Endothelial cell of umbilical vein (primary cell): Measurements from ENCODE around the gene C1orf159. TPM values are rescaled to one million over a fixed set of nuclear protein-coding genes. Genes with fewer than 3 reads are reported as not detected.

Experiments
- BruUV-seq: library from RNA; stranded (reverse); fragments of 400-500 nt; replicated peaks from 2 replicates; lab custom pipeline; 2021; lab: Mats Ljungman, UMichigan
- CTCF ChIA-PET: fragments of 300-600, 350-600 bp; sonication (Branson Sonifier 250); formaldehyde crosslinking; loops from one replicate; lab custom pipeline; 2021; ENCODE audit warnings: antibody characterized with exemption, inconsistent platforms; lab: Charles Lee
- POLR2A ChIA-PET: fragments of 300-600, 350-600 bp; sonication (Branson Sonifier 250); formaldehyde crosslinking; loops from one replicate; lab custom pipeline; 2021; ENCODE audit warnings: antibody characterized with exemption, inconsistent platforms; lab: Charles Lee
- DNase-seq: peaks from one replicate; pipeline ENCODE4 v3.0.0-alpha.2; 2011; ENCODE audit warnings: low read depth, low spot score
- FAIRE-seq: peaks from 2 replicates; lab custom pipeline; 2011; peaks lifted over from hg19 to GRCh38; lab: Jason Lieb, UNC
- H2AFZ ChIP-seq: 2 replicates; pipeline ENCODE4 v1.6.0; 2012; ENCODE audit warnings: low read depth, low read length, control low read depth, inconsistent platforms
- H3K27ac ChIP-seq: 2 replicates; pipeline ENCODE4 v1.5.1; 2011; ENCODE audit warnings: low read depth, mild to moderate bottlenecking, control low read depth, low read length, moderate library complexity; ENCODE audit not compliant: insufficient read depth
- H3K27me3 ChIP-seq, 2 experiments: 2 replicates each; pipeline versions ENCODE4 v1.6.0 to v1.6.1; 2011; ENCODE audit warnings: low read length in 2 of 2, mixed read lengths in 1 of 2; ENCODE audit not compliant: control insufficient read depth in 2 of 2, insufficient read depth in 2 of 2
- H3K36me3 ChIP-seq, 2 experiments: 2 replicates in 1 of 2; 3 replicates in 1 of 2; pipeline ENCODE4 v1.5.1; 2011; ENCODE audit warnings: low read length in 2 of 2, mild to moderate bottlenecking in 1 of 2, moderate library complexity in 1 of 2; ENCODE audit not compliant: control insufficient read depth in 2 of 2, insufficient read depth in 2 of 2; ENCODE audit errors: extremely low read depth in 1 of 2
- H3K4me1 ChIP-seq: 3 replicates; pipeline ENCODE4 v1.5.1; 2011; ENCODE audit warnings: mild to moderate bottlenecking, low read length; ENCODE audit not compliant: control insufficient read depth, insufficient read depth; ENCODE audit errors: extremely low read depth
- H3K4me2 ChIP-seq: 2 replicates; pipeline ENCODE4 v1.6.1; 2011; ENCODE audit warnings: low read length, control low read depth, mixed read lengths; ENCODE audit not compliant: insufficient read depth
- H3K4me3 ChIP-seq, 3 experiments: fragments of 200-600 bp in 1 of 3; sonication (generic), shearing (Covaris generic) in 1 of 3; replicated peaks in 1 of 3; 2 replicates each; pipeline ENCODE4 v1.5.1; 2011 to 2016; ENCODE audit warnings: control low read depth in 3 of 3, low read length in 3 of 3, mild to moderate bottlenecking in 2 of 3, inconsistent platforms in 1 of 3, low read depth in 1 of 3, moderate library complexity in 1 of 3; ENCODE audit not compliant: insufficient read depth in 1 of 3
- H3K79me2 ChIP-seq: 2 replicates; pipeline ENCODE4 v1.6.0; 2012; ENCODE audit warnings: low read length, inconsistent platforms; ENCODE audit not compliant: control insufficient read depth, insufficient read depth
- H3K9ac ChIP-seq: replicated peaks from 2 replicates; pipeline ENCODE3; 2011; ENCODE audit warnings: low read length, control low read depth; ENCODE audit not compliant: insufficient read depth; ENCODE audit errors: extremely low read depth
- H3K9me1 ChIP-seq: replicated peaks from 3 replicates; pipeline ENCODE4 v1.6.0; 2011; ENCODE audit warnings: mild to moderate bottlenecking, low read length; ENCODE audit not compliant: control insufficient read depth, insufficient read depth; ENCODE audit errors: extremely low read depth
- H3K9me3 ChIP-seq: replicated peaks from 2 replicates; pipeline ENCODE4 v1.5.1; 2012; ENCODE audit warnings: low read length, inconsistent platforms; ENCODE audit not compliant: control insufficient read depth, insufficient read depth
- H4K20me1 ChIP-seq: replicated peaks from 2 replicates; pipeline ENCODE3; 2011; ENCODE audit warnings: mild to moderate bottlenecking, low read length; ENCODE audit not compliant: control insufficient read depth, insufficient read depth; ENCODE audit errors: extremely low read depth
- CTCF ChIP-seq, 2 donors: IDR thresholded peaks; 1 replicate in 1 of 2; 2 replicates in 1 of 2; pipeline ENCODE4 v1.5.1; 2011; ENCODE audit warnings: low read length in 2 of 2, mild to moderate bottlenecking in 2 of 2, moderate library complexity in 2 of 2, control low read depth in 1 of 2, inconsistent platforms in 1 of 2, low read depth in 1 of 2; ENCODE audit not compliant: insufficient read depth in 1 of 2; ENCODE audit errors: extremely low read depth in 1 of 2
- EZH2 ChIP-seq: IDR thresholded peaks from 2 replicates; pipeline ENCODE4 v1.6.1; 2012; ENCODE audit warnings: borderline replicate concordance, low read depth, mild to moderate bottlenecking, moderate library complexity, low read length, inconsistent platforms; ENCODE audit not compliant: severe bottlenecking
- FOS ChIP-seq: IDR thresholded peaks from 2 replicates; pipeline ENCODE4 v1.6.1; 2011; ENCODE audit warnings: mild to moderate bottlenecking, low read length, moderate library complexity, borderline replicate concordance; ENCODE audit not compliant: insufficient read depth
- GATA2 ChIP-seq: IDR thresholded peaks from 2 replicates; pipeline ENCODE4 v1.7.0; 2011; ENCODE audit warnings: low read depth, mild to moderate bottlenecking, moderate library complexity, mixed read lengths, low read length; ENCODE audit not compliant: insufficient read length, insufficient read depth
- JUN ChIP-seq: IDR thresholded peaks from 2 replicates; pipeline ENCODE4 v1.6.1; 2011; ENCODE audit warnings: borderline replicate concordance, low read depth; ENCODE audit not compliant: insufficient read length, insufficient read depth
- MAX ChIP-seq: IDR thresholded peaks from 2 replicates; pipeline ENCODE4 v1.6.1; 2011; ENCODE audit not compliant: insufficient read depth, insufficient read length
- MYC ChIP-seq: IDR thresholded peaks from one replicate; pipeline ENCODE4 v1.6.1; 2011; ENCODE audit warnings: mild to moderate bottlenecking, low read depth, low read length
- POLR2AphosphoS5 ChIP-seq: IDR thresholded peaks from 2 replicates; pipeline ENCODE4 v1.6.1; 2012; ENCODE audit warnings: low read depth, mild to moderate bottlenecking, control low read depth, low read length, moderate library complexity; ENCODE audit not compliant: insufficient read depth
- dilution Hi-C: fragments of 300-500 bp; cut with MboI; formaldehyde crosslinking; loops from one replicate; pipeline ENCODE4 v1.15.0; 2019; ENCODE audit warnings: low sequenced_read_pairs; ENCODE audit not compliant: extremely low pct_ligation_motif_present
- intact Hi-C: fragments of 100-400 bp; cut with micrococcal nuclease; formaldehyde crosslinking; loops from one replicate; pipeline ENCODE4 v1.10.0; 2022
- polyA plus RNA-seq, 4 experiments: library from polyadenylated mRNA; depleted of rRNA in 3 of 4; stranded (reverse) in 3 of 4; unstranded in 1 of 4; fragments of >200 nt; gene quantifications; 2 replicates each; pipeline versions ENCODE4 v1.2.1 to v1.2.3, GENCODE V29; 2011 to 2012; ENCODE audit warnings: missing spikeins in 1 of 4
- total RNA-seq: library from RNA; stranded (reverse); gene quantifications from 2 replicates; pipeline ENCODE4 v1.2.3, GENCODE V29; 2021

The C1orf159 gene
- total and polyA plus RNA-seq, 2 donors (not counting 3 experiments of a cell fraction or from before 2014, with no cell fraction given): 16.1 to 20.1 TPM

- no TSS peak for BruUV-seq
- POLR2A ChIA-PET: no interaction called here
- Histone ChIP-seq H3K36me3 (peaks cover 0 to 18% of the 10 kb centered on the region in 2 experiments), H3K4me3 (no peak overlapping the region), H3K79me2 (no peaks in the 10 kb centered on the region), H3K9me1 (no peaks in the 10 kb centered on the region), H3K4me1 (no peaks in the 10 kb centered on the region), H3K9me3 (no peaks in the 10 kb centered on the region), H3K9ac (no peak overlapping the region), H3K27me3 (no peaks in the 10 kb centered on the region), H2AFZ (no peak overlapping the region), H3K27ac (no peak overlapping the region), H3K4me2 (no peak overlapping the region), H4K20me1 (no peaks in the 10 kb centered on the region)
- dilution Hi-C loops (no loop called here), intact Hi-C loops (no loop called here)
- DNase-seq (no peak), FAIRE-seq (no peak)
- CTCF ChIA-PET: no interaction called here
- TF ChIP-seq POLR2AphosphoS5: no peak
- no peak for TF ChIP-seq CTCF (IDR thresholded peaks at IDR 0.05; ENCODE audit: extremely low read depth in 1 of 2, insufficient read depth in 1 of 2, low read depth in 1 of 2, low read length in 2 of 2)
- TF ChIP-seq EZH2: no peak
- TF ChIP-seq MYC: no peak
- TF ChIP-seq MAX: no peak
- no peak for TF ChIP-seq JUN
- TF ChIP-seq GATA2: no peak
- TF ChIP-seq FOS: no peak
Measured at GRCh38 chr1:1046243-1046642, 69.6 kb downstream of the C1orf159 start.
